HCT116 (cell line): ENCODE data around the gene MCRIP1. TPM values are rescaled to one million over a fixed set of nuclear protein-coding genes. Genes with fewer than 3 reads are reported as not detected.

Experiments
- ATAC-seq: fragments of 200-7000 bp; cut with Tn5 transposase; 2 replicates; pipeline ENCODE4 v1.9.1; 2020; ENCODE audit warnings: mild to moderate bottlenecking, moderate library complexity
- BruUV-seq: library from RNA; stranded (reverse); fragments of 400-500 nt; replicated peaks from 2 replicates; lab custom pipeline; 2021; lab: Mats Ljungman, UMichigan
- CTCF ChIA-PET: fragments of 300-600 bp; sonication (Branson Sonifier 250); formaldehyde crosslinking; loops from one replicate; lab custom pipeline; 2021; ENCODE audit warnings: antibody characterized with exemption; lab: Charles Lee
- POLR2A ChIA-PET: fragments of 300-600, 350-600 bp; sonication (Branson Sonifier 250); formaldehyde crosslinking; loops from one replicate; lab custom pipeline; 2021; ENCODE audit warnings: antibody characterized with exemption; lab: Charles Lee
- RAD21 ChIA-PET, 2 experiments: fragments of 300-600 bp; sonication (Branson Sonifier 250); formaldehyde crosslinking; loops; one replicate each; lab custom pipeline; 2023; ENCODE audit warnings: low total read pairs in 2 of 2; ENCODE audit not compliant: uncharacterized antibody in 2 of 2, unreplicated experiment in 2 of 2, low non-redundant PET in 1 of 2; lab: Charles Lee
- DNase-seq: peaks from one replicate; pipeline ENCODE4 v3.0.0-alpha.2; 2010; ENCODE audit warnings: low read depth, low spot score
- H2AFZ ChIP-seq: fragments of 200-600 bp; shearing (Covaris generic), sonication (generic); 2 replicates; pipeline ENCODE4 v1.6.1; 2017; ENCODE audit warnings: low read depth, mixed run types, mixed read lengths, antibody characterized with exemption, low read length; ENCODE audit not compliant: poor library complexity, severe bottlenecking
- H3K27ac ChIP-seq: 2 replicates; pipeline ENCODE4 v1.5.1; 2012; ENCODE audit warnings: low read depth, low read length
- H3K27me3 ChIP-seq: fragments of 200-600 bp; sonication (generic); 2 replicates; pipeline ENCODE4 v1.6.1; 2016; ENCODE audit warnings: mixed run types, low read length, mixed read lengths; ENCODE audit not compliant: insufficient read depth
- H3K36me3 ChIP-seq, 2 experiments: fragments of 200-500 bp in 1 of 2; fragments of 200-600 bp in 1 of 2; sonication (Bioruptor generic) in 1 of 2; sonication (generic) in 1 of 2; 2 replicates each; pipeline versions ENCODE4 v1.5.1 to v1.6.1; 2014 to 2016; ENCODE audit warnings: low read length in 2 of 2, inconsistent platforms in 1 of 2, mixed read lengths in 1 of 2, mixed run types in 1 of 2; ENCODE audit not compliant: insufficient read depth in 2 of 2, control insufficient read depth in 1 of 2
- H3K4me1 ChIP-seq, 2 experiments: fragments of 200-600 bp in 1 of 2; sonication (generic) in 1 of 2; 2 replicates each; pipeline versions ENCODE4 v1.5.1 to v1.6.1; 2012 to 2017; ENCODE audit warnings: low read length in 2 of 2, inconsistent platforms in 1 of 2, mild to moderate bottlenecking in 1 of 2, mixed read lengths in 1 of 2, mixed run types in 1 of 2, moderate library complexity in 1 of 2; ENCODE audit not compliant: insufficient read depth in 2 of 2, control insufficient read depth in 1 of 2
- H3K4me2 ChIP-seq: fragments of 200-600 bp; sonication (generic); 2 replicates; pipeline ENCODE4 v1.6.1; 2017; ENCODE audit warnings: mixed run types, low read length, mixed read lengths
- H3K4me3 ChIP-seq, 2 experiments: fragments of 200-600 bp in 1 of 2; sonication (generic) in 1 of 2; replicated peaks in 1 of 2; 2 replicates each; pipeline ENCODE4 v1.5.1; 2011 to 2016; ENCODE audit warnings: low read length in 2 of 2, control low read depth in 1 of 2, low read depth in 1 of 2, mild to moderate bottlenecking in 1 of 2, mixed read lengths in 1 of 2, mixed run types in 1 of 2
- H3K79me2 ChIP-seq: fragments of 200-600 bp; sonication (generic); 2 replicates; pipeline ENCODE4 v1.6.1; 2017; ENCODE audit warnings: mild to moderate bottlenecking, mixed run types, low read length, moderate library complexity, mixed read lengths; ENCODE audit not compliant: insufficient read depth
- H3K9ac ChIP-seq: fragments of 200-600 bp; sonication (generic); 2 replicates; pipeline ENCODE4 v1.6.1; 2016; ENCODE audit warnings: low read length, mixed read lengths
- H3K9me2 ChIP-seq: fragments of 200-600 bp; sonication (generic), shearing (Covaris generic); 2 replicates; pipeline ENCODE4 v1.6.1; 2017; ENCODE audit warnings: mixed run types, mild to moderate bottlenecking, moderate library complexity; ENCODE audit not compliant: insufficient read depth
- H3K9me3 ChIP-seq, 2 experiments: fragments of 200-500 bp in 1 of 2; fragments of 200-600 bp in 1 of 2; sonication (Bioruptor generic) in 1 of 2; sonication (generic) in 1 of 2; 2 replicates each; pipeline ENCODE4 v1.6.1; 2014 to 2017; ENCODE audit warnings: low read length in 2 of 2, mixed read lengths in 2 of 2, inconsistent platforms in 1 of 2, low read depth in 1 of 2, mild to moderate bottlenecking in 1 of 2, mixed run types in 1 of 2, moderate library complexity in 1 of 2; ENCODE audit not compliant: control insufficient read depth in 1 of 2, insufficient read depth in 1 of 2
- H4K20me1 ChIP-seq: fragments of 200-600 bp; sonication (generic), shearing (Covaris generic); 2 replicates; pipeline ENCODE4 v1.6.1; 2017; ENCODE audit warnings: mixed run types, mild to moderate bottlenecking, moderate library complexity; ENCODE audit not compliant: insufficient read depth
- CBX3 ChIP-seq: IDR thresholded peaks from 2 replicates; pipeline ENCODE4 v1.6.1; 2012; ENCODE audit warnings: low read depth
- CTCF ChIP-seq, 3 experiments: fragments of 200-600 bp in 1 of 3; sonication (generic) in 1 of 3; IDR thresholded peaks in 2 of 3; conservative IDR thresholded peaks in 1 of 3; 2 replicates each; pipeline ENCODE4 v1.5.1; 2012 to 2017; ENCODE audit warnings: low read depth in 2 of 3, low read length in 2 of 3, antibody characterized with exemption in 1 of 3, borderline replicate concordance in 1 of 3, control low read depth in 1 of 3, mild to moderate bottlenecking in 1 of 3, mixed read lengths in 1 of 3, mixed run types in 1 of 3, moderate library complexity in 1 of 3; ENCODE audit not compliant: insufficient read depth in 1 of 3
- EGR1 ChIP-seq: IDR thresholded peaks from 2 replicates; pipeline ENCODE4 v1.6.1; 2012; ENCODE audit warnings: low read depth
- ELF1 ChIP-seq: IDR thresholded peaks from 2 replicates; pipeline ENCODE4 v1.6.1; 2012; ENCODE audit warnings: low read depth, borderline replicate concordance
- POLR2A ChIP-seq: IDR thresholded peaks from 2 replicates; pipeline ENCODE4 v1.7.0; 2011; ENCODE audit warnings: borderline replicate concordance; ENCODE audit not compliant: insufficient read depth, insufficient read length; ENCODE audit errors: extremely low read depth
- POLR2AphosphoS5 ChIP-seq: IDR thresholded peaks from 2 replicates; pipeline ENCODE4 v1.6.1; 2011; ENCODE audit warnings: mild to moderate bottlenecking, low read depth, low read length, moderate library complexity
- SIN3A ChIP-seq: IDR thresholded peaks from 2 replicates; pipeline ENCODE4 v1.6.1; 2012; ENCODE audit warnings: low read depth
- SP1 ChIP-seq: IDR thresholded peaks from 2 replicates; pipeline ENCODE4 v1.6.1; 2012; ENCODE audit warnings: low read depth
- SRF ChIP-seq: IDR thresholded peaks from 2 replicates; pipeline ENCODE4 v1.6.1; 2012; ENCODE audit warnings: low read depth
- ZNF274 ChIP-seq: fragments of 200-500 bp; sonication (Bioruptor generic); IDR thresholded peaks from 2 replicates; pipeline ENCODE4 v1.6.1; 2014; ENCODE audit warnings: mild to moderate bottlenecking, low read depth, low read length, inconsistent platforms
- intact Hi-C: fragments of 100-400 bp; cut with micrococcal nuclease; formaldehyde crosslinking; loops from 2 replicates; pipeline ENCODE4 v1.10.0; 2022
- total RNA-seq: library from RNA; stranded (reverse); gene quantifications from one replicate; pipeline ENCODE4 v1.2.1, GENCODE V29; 2021; ENCODE audit not compliant: unreplicated experiment
- TF ChIP-seq, protein P1 (sequence below): IDR thresholded peaks from 2 replicates; pipeline ENCODE4 v1.6.1; 2012
- TF ChIP-seq, protein P2 (sequence below): IDR thresholded peaks from 2 replicates; pipeline ENCODE4 v1.6.1; 2012
- TF ChIP-seq, protein P3 (sequence below): IDR thresholded peaks from 2 replicates; pipeline ENCODE4 v1.6.1; 2012; ENCODE audit warnings: low read depth

Gene MCRIP1
- total RNA-seq, 1 experiment from 2014 or later: 59.2 TPM

DNA sequence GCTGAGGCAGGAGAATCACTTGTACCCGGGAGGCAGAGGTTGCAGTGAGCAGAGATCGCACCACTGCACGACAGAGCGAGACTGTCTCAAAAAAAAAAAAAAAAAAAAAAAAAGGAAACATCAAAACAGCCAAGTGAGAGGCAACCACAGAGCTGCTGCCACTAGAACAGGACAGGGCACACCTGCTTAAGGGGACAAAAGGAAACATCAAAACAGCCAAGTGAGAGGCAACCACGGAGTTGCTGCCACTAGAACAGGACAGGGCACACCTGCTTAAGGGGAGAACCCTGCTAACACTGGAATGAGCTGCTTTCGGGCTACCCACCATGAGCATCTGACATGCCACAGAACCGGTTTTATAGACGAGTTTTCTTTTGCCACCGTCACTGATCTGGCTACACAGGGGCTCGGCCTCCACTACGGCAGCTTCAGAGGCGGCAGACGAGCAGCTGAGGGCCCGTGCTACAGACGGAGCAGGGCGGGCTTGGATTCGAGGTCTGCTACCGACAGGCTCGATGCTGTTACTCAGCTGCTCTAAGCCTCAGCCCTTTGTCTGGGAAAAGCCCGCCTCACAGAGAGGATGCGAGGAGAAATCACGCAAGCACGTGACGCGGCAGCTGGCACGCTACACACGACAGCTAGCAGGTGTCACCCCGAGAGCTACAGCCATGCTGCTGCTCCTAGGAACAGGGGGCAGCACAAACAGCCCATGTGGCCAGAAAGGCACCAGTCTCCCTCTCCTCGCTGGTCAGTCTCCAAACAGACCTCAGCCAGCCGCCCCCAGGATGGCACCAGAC is 25.3 kb upstream of the MCRIP1 start:
- ChIA-PET CTCF (no interaction called here), POLR2A (interaction anchor here (1.2 kb wide), 1 partner anchor 25 kb away, joined by 3 read pairs; the partner anchor contains the start of gene MCRIP1), RAD21 (no interaction called here)
- intact Hi-C loops: no loop called here
- Histone ChIP-seq H3K27ac (peak overlapping the region; percentile 94; the same call in 1 of the 2 replicates), H3K4me1 (peaks cover 14 to 37% of the 10 kb centered on the region in 2 experiments), H3K9me2 (no peaks in the 10 kb centered on the region), H4K20me1 (peaks cover 6% of the 10 kb centered on the region; the same call in 1 of the 2 replicates), H3K9ac (peak overlapping the region; percentile 94), H3K79me2 (peaks cover 93% of the 10 kb centered on the region), H3K9me3 (no peaks in the 10 kb centered on the region), H3K4me2 (peak overlapping the region; percentile 95), H2AFZ (no peak overlapping the region), H3K36me3 (peaks cover 44 to 63% of the 10 kb centered on the region in 2 experiments), H3K4me3 (peak overlapping the region; percentile 81 to 92; a peak in 3 of 4 replicates), H3K27me3 (no peaks in the 10 kb centered on the region)
- ATAC-seq: no peak
- TF ChIP-seq, protein P1, sequence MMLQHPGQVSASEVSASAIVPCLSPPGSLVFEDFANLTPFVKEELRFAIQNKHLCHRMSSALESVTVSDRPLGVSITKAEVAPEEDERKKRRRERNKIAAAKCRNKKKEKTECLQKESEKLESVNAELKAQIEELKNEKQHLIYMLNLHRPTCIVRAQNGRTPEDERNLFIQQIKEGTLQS: no peak
- no peak for TF ChIP-seq CBX3
- TF ChIP-seq POLR2A: no peak
- no peak; the same call in 1 of the 2 replicates for TF ChIP-seq POLR2AphosphoS5
- TF ChIP-seq ELF1: no peak
- no peak for TF ChIP-seq EGR1
- no peak for TF ChIP-seq ZNF274
- TF ChIP-seq SRF: no peak
- no peak for TF ChIP-seq SP1
- no peak for TF ChIP-seq CTCF (IDR thresholded peaks at IDR 0.05 in 2 of 3, conservative IDR thresholded peaks at IDR 0.05 in 1 of 3; ENCODE audit: borderline replicate concordance in 1 of 3, insufficient read depth in 1 of 3, low read depth in 2 of 3, low read length in 2 of 3)
- TF ChIP-seq, protein P2, sequence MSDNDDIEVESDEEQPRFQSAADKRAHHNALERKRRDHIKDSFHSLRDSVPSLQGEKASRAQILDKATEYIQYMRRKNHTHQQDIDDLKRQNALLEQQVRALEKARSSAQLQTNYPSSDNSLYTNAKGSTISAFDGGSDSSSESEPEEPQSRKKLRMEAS: no peak
- TF ChIP-seq, protein P3, sequence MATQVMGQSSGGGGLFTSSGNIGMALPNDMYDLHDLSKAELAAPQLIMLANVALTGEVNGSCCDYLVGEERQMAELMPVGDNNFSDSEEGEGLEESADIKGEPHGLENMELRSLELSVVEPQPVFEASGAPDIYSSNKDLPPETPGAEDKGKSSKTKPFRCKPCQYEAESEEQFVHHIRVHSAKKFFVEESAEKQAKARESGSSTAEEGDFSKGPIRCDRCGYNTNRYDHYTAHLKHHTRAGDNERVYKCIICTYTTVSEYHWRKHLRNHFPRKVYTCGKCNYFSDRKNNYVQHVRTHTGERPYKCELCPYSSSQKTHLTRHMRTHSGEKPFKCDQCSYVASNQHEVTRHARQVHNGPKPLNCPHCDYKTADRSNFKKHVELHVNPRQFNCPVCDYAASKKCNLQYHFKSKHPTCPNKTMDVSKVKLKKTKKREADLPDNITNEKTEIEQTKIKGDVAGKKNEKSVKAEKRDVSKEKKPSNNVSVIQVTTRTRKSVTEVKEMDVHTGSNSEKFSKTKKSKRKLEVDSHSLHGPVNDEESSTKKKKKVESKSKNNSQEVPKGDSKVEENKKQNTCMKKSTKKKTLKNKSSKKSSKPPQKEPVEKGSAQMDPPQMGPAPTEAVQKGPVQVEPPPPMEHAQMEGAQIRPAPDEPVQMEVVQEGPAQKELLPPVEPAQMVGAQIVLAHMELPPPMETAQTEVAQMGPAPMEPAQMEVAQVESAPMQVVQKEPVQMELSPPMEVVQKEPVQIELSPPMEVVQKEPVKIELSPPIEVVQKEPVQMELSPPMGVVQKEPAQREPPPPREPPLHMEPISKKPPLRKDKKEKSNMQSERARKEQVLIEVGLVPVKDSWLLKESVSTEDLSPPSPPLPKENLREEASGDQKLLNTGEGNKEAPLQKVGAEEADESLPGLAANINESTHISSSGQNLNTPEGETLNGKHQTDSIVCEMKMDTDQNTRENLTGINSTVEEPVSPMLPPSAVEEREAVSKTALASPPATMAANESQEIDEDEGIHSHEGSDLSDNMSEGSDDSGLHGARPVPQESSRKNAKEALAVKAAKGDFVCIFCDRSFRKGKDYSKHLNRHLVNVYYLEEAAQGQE: no peak
- no peak for TF ChIP-seq SIN3A
- DNase-seq: no peak
- BruUV-seq: no TSS peak
